HG02623 (cell line): Measurements from ENCODE around the gene BCL2L13.

Experiments
- ATAC-seq: cut with Tn5 transposase; IDR thresholded peaks from one replicate; pipeline ENCODE4 v1.9.1; 2021; ENCODE audit warnings: moderate library complexity; ENCODE audit not compliant: unreplicated experiment

BCL2L13 gene

GRCh38 chr22:17726006-17726927 is 87.7 kb downstream of the BCL2L13 start:
- ATAC-seq, result no peak

- no peak for ATAC-seq
Measured at GRCh38 chr22:17726928-17727897, 88.7 kb downstream of the BCL2L13 start.

- no peak for ATAC-seq
Measured at GRCh38 chr22:17728786-17729185, 90.2 kb downstream of the BCL2L13 start.

- no peak for ATAC-seq
Measured at GRCh38 chr22:17729561-17729960, 91.0 kb downstream of the BCL2L13 start.

GRCh38 chr22:17732251-17732854 is 93.8 kb downstream of the BCL2L13 start:
- ATAC-seq, result no peak

GRCh38 chr22:17733466-17733865 is 94.9 kb downstream of the BCL2L13 start:
- ATAC-seq, result no peak

- ATAC-seq, result no peak
Measured at GRCh38 chr22:17734187-17734586, 95.6 kb downstream of the BCL2L13 start.

GRCh38 chr22:17738386-17739128 is 100.0 kb downstream of the BCL2L13 start:
- no peak for ATAC-seq

- no peak for ATAC-seq
Measured at GRCh38 chr22:17739196-17739975, 100.8 kb downstream of the BCL2L13 start.

- ATAC-seq, result no peak
Measured at GRCh38 chr22:17741866-17742526, 103.4 kb downstream of the BCL2L13 start.

GRCh38 chr22:17742527-17742902 is 104.0 kb downstream of the BCL2L13 start:
- no peak for ATAC-seq

- ATAC-seq, result no peak
Measured at GRCh38 chr22:17743661-17744411, 105.3 kb downstream of the BCL2L13 start.

GRCh38 chr22:17744430-17744829 is 105.9 kb downstream of the BCL2L13 start:
- ATAC-seq, result no peak

- ATAC-seq, result no peak
Measured at GRCh38 chr22:17746916-17747315, 108.4 kb downstream of the BCL2L13 start.

- no peak for ATAC-seq
Measured at GRCh38 chr22:17748555-17749353, 110.2 kb downstream of the BCL2L13 start.

- no peak for ATAC-seq
Measured at GRCh38 chr22:17749605-17750395, 111.2 kb downstream of the BCL2L13 start.

GRCh38 chr22:17751596-17751995 is 113.0 kb downstream of the BCL2L13 start:
- no peak for ATAC-seq
